Breast epithelium (tissue), 4 donors: ENCODE results near the gene GNAZ. TPM values are rescaled to one million over a fixed set of nuclear protein-coding genes. Genes with fewer than 3 reads are reported as not detected.

Experiments used
- DNase-seq, 2 donors: peaks; one replicate each; pipeline ENCODE4 v3.0.0-alpha.2; 2019; ENCODE audit warnings: low spot score in 2 of 2
- H3K27ac ChIP-seq, 2 donors: fragments of 200-600 bp; sonication (generic) in 1 of 2; one replicate each; pipeline ENCODE4 v1.5.1; 2016 to 2019; ENCODE audit warnings: mild to moderate bottlenecking in 1 of 2
- H3K27me3 ChIP-seq, 2 donors: fragments of 200-600 bp; sonication (generic) in 1 of 2; one replicate each; pipeline versions ENCODE4 v1.5.1 to v1.6.0; 2017 to 2019; ENCODE audit warnings: control low read depth in 1 of 2, mild to moderate bottlenecking in 1 of 2
- H3K36me3 ChIP-seq: fragments of 200-600 bp; one replicate; pipeline ENCODE4 v1.5.1; 2019
- H3K4me1 ChIP-seq, 2 donors: fragments of 200-600 bp; sonication (generic); one replicate each; pipeline ENCODE4 v1.5.1; 2016 to 2019; ENCODE audit warnings: control low read depth in 1 of 2
- H3K4me3 ChIP-seq, 3 donors: fragments of 200-600 bp; sonication (generic); 1 replicate in 2 of 3; 2 replicates in 1 of 3; pipeline ENCODE4 v1.5.1; 2016 to 2019; ENCODE audit warnings: mild to moderate bottlenecking in 3 of 3, moderate library complexity in 2 of 3
- H3K9me3 ChIP-seq, 2 donors: fragments of 200-600 bp; sonication (generic) in 1 of 2; one replicate each; pipeline ENCODE4 v1.5.1; 2016 to 2019; ENCODE audit warnings: control low read depth in 1 of 2
- CTCF ChIP-seq, 3 donors: fragments of 450-650 bp; IDR thresholded peaks; one replicate each; pipeline ENCODE4 v1.5.1; 2016 to 2017; ENCODE audit warnings: antibody characterized with exemption in 3 of 3, mild to moderate bottlenecking in 3 of 3, moderate library complexity in 3 of 3
- POLR2A ChIP-seq: fragments of 450-650 bp; IDR thresholded peaks from one replicate; pipeline ENCODE4 v1.6.1; 2016; ENCODE audit warnings: antibody characterized with exemption, mild to moderate bottlenecking, moderate library complexity
- POLR2AphosphoS5 ChIP-seq, 3 donors: sonication (generic); formaldehyde crosslinking; IDR thresholded peaks; one replicate each; pipeline ENCODE4 v1.6.1; 2017; ENCODE audit warnings: antibody characterized with exemption in 3 of 3
- intact Hi-C: fragments of 100-400 bp; cut with DNase I; formaldehyde crosslinking; loops from one replicate; pipeline ENCODE4 v1.15.1; 2023; ENCODE audit warnings: low total_unique reads
- total RNA-seq, 3 donors: library from RNA; depleted of rRNA; stranded (reverse); fragments of >200 nt; gene quantifications; one replicate each; pipeline ENCODE4 v1.1.0, GENCODE V29; 2016

The GNAZ gene
- total RNA-seq, 3 donors from 2014 or later = 5.0 to 15.7 (median 5.3) TPM

- Histone ChIP-seq H3K27ac (peak overlapping the region in 1 of 2 donors; percentile 61), H3K36me3 (no peaks in the 10 kb centered on the region), H3K9me3 (no peaks in the 10 kb centered on the region), H3K27me3 (no peaks in the 10 kb centered on the region), H3K4me3 (no peak overlapping the region), H3K4me1 (no peaks in the 10 kb centered on the region)
- DNase-seq = no peak
- TF ChIP-seq CTCF (IDR thresholded peaks at IDR 0.05) (no peak), POLR2AphosphoS5 (IDR thresholded peaks at IDR 0.05) (no peak), POLR2A (no peak)
- intact Hi-C loops = no loop called here
Observed at GRCh38 chr22:23117891-23118646, 47.8 kb downstream of the GNAZ start.

- no peak for DNase-seq
- Histone ChIP-seq H3K36me3 (no peaks in the 10 kb centered on the region), H3K4me3 (no peak overlapping the region), H3K4me1 (no peaks in the 10 kb centered on the region), H3K27me3 (no peaks in the 10 kb centered on the region), H3K9me3 (no peaks in the 10 kb centered on the region), H3K27ac (peak overlapping the region in 1 of 2 donors; percentile 61)
- intact Hi-C loops = no loop called here
- TF ChIP-seq POLR2A = no peak
Observed at GRCh38 chr22:23118647-23119493, 48.6 kb downstream of the GNAZ start.

GRCh38 chr22:23119494-23120414 lies 49.4 kb downstream of the GNAZ start:
- TF ChIP-seq POLR2A (no peak), POLR2AphosphoS5 (IDR thresholded peaks at IDR 0.05) (no peak), CTCF (IDR thresholded peaks at IDR 0.05) (no peak)
- no peak for DNase-seq
- Histone ChIP-seq H3K9me3 (no peaks in the 10 kb centered on the region), H3K27ac (peak overlapping the region in 1 of 2 donors; percentile 32), H3K36me3 (no peaks in the 10 kb centered on the region), H3K27me3 (no peaks in the 10 kb centered on the region), H3K4me1 (no peaks in the 10 kb centered on the region), H3K4me3 (no peak overlapping the region)
- intact Hi-C loops = loop anchor here (5.0 kb wide), 1 partner anchor 157 kb away; no protein-coding TSS in a partner anchor

GRCh38 chr22:23120415-23120899 lies 50.1 kb downstream of the GNAZ start:
- DNase-seq = no peak
- H3K4me3 ChIP-seq = no peak overlapping the region
- H3K9me3 ChIP-seq = no peaks in the 10 kb centered on the region
- intact Hi-C loops = loop anchor here (5.0 kb wide), 1 partner anchor 158 kb away; no protein-coding TSS in a partner anchor
- no peak for TF ChIP-seq POLR2AphosphoS5 (IDR thresholded peaks at IDR 0.05)
- no peak for TF ChIP-seq CTCF (IDR thresholded peaks at IDR 0.05)
- TF ChIP-seq POLR2A = no peak
- H3K4me1 ChIP-seq = no peaks in the 10 kb centered on the region
- no peaks in the 10 kb centered on the region for H3K27me3 ChIP-seq
- no peaks in the 10 kb centered on the region for H3K36me3 ChIP-seq
- H3K27ac ChIP-seq = peak overlapping the region in 1 of 2 donors; percentile 32

- intact Hi-C loops = loop anchor here (5.0 kb wide), 1 partner anchor 159 kb away; no protein-coding TSS in a partner anchor
- no peaks in the 10 kb centered on the region for H3K27me3 ChIP-seq
- H3K4me1 ChIP-seq = no peaks in the 10 kb centered on the region
- H3K9me3 ChIP-seq = no peaks in the 10 kb centered on the region
- no peaks in the 10 kb centered on the region for H3K36me3 ChIP-seq
- TF ChIP-seq POLR2A (no peak), CTCF (IDR thresholded peaks at IDR 0.05) (no peak), POLR2AphosphoS5 (IDR thresholded peaks at IDR 0.05) (no peak)
- no peak for DNase-seq
- no peak overlapping the region for H3K27ac ChIP-seq
- no peak overlapping the region for H3K4me3 ChIP-seq
Observed at GRCh38 chr22:23121000-23121421, 50.7 kb downstream of the GNAZ start.
